GM19043 (cell line): ENCODE data around the gene COCH.
A peak's percentile ranks its signal among the peaks of the same experiment; 100 is the strongest.
"Not testable (repeated sequence)": the region's sequence is repeated elsewhere in the genome, so short reads cannot be mapped to it uniquely, and the experiment has no call there.

Source experiments
- ATAC-seq: cut with Tn5 transposase; IDR thresholded peaks from one replicate; pipeline ENCODE4 v1.9.1; 2021; ENCODE audit warnings: low read depth; ENCODE audit not compliant: unreplicated experiment

Gene COCH

GRCh38 chr14:30874999-30875787 lies 834 bp downstream of the COCH start:
- ATAC-seq, result peak; percentile 31

- ATAC-seq, result no peak
Observed at GRCh38 chr14:30875788-30876053, 1.4 kb downstream of the COCH start.

- ATAC-seq, result no peak
Observed at GRCh38 chr14:30876692-30877091, 2.3 kb downstream of the COCH start.

- no peak for ATAC-seq
Observed at GRCh38 chr14:30882431-30882830, 8.1 kb downstream of the COCH start.

- ATAC-seq, result no peak
Observed at GRCh38 chr14:30883508-30884294, 9.3 kb downstream of the COCH start.

GRCh38 chr14:30884901-30885300 lies 10.5 kb downstream of the COCH start:
- ATAC-seq, result no peak

- ATAC-seq, result no peak
Observed at GRCh38 chr14:30885840-30886740, 11.7 kb downstream of the COCH start.

GRCh38 chr14:30888480-30889243 lies 14.3 kb downstream of the COCH start:
- ATAC-seq, result no peak

GRCh38 chr14:30889244-30889594 lies 14.9 kb downstream of the COCH start:
- ATAC-seq, result no peak

GRCh38 chr14:30893819-30894218 lies 19.5 kb downstream of the COCH start:
- ATAC-seq, result no peak

- ATAC-seq, result no peak
Observed at GRCh38 chr14:30894923-30895515, 20.7 kb downstream of the COCH start.

- ATAC-seq, result no peak
Observed at GRCh38 chr14:30896435-30896834, 22.1 kb downstream of the COCH start.

GRCh38 chr14:30897121-30897520 lies 22.8 kb downstream of the COCH start:
- ATAC-seq, result not testable (repeated sequence)

- ATAC-seq, result no peak
Observed at GRCh38 chr14:30903285-30904124, 29.1 kb downstream of the COCH start.

- ATAC-seq, result no peak
Observed at GRCh38 chr14:30906752-30907658, 32.6 kb downstream of the COCH start.

GRCh38 chr14:30907659-30908057 lies 33.3 kb downstream of the COCH start:
- no peak for ATAC-seq

GRCh38 chr14:30908826-30909225 lies 34.5 kb downstream of the COCH start:
- no peak for ATAC-seq

- ATAC-seq, result no peak
Observed at GRCh38 chr14:30914812-30915211, 40.5 kb downstream of the COCH start.
